Adipose tissue (tissue), 3 donors: Measurements from ENCODE around the gene ANO4. TPM values are rescaled to one million over a fixed set of nuclear protein-coding genes. Genes with fewer than 3 reads are reported as not detected.

Experiments
- H3K27ac ChIP-seq: one replicate; pipeline ENCODE4 v1.5.1; 2013; ENCODE audit warnings: low read depth, low read length
- WGBS, 3 donors: extraction: QIAGEN DNeasy Blood & Tissue Kit; methylation state at CpG; one replicate each; pipeline ENCODE4 v1.1.7; 2013; 5-methylcytosine and 5-hydroxymethylcytosine counted together
- polyA plus RNA-seq, 3 donors: library from polyadenylated mRNA; stranded (reverse); fragments of 200-250 nt; gene quantifications; one replicate each; pipeline ENCODE4 v1.2.3, GENCODE V29; 2013
- donor health status: healthy with polysubstance abuse.
- donor health status: Bipolar disorder and iron deficiency.
- donor health status: healthy.

ANO4 gene
- polyA plus RNA-seq, 3 donors, result 0.11 to 0.22 (median 0.16) TPM

GRCh38 chr12:100858656-100859055 is 64.1 kb downstream of the ANO4 start:
- WGBS, 3 donors, result 40 to 56% (median 41%) methylated on average over 1 of the region's 1 CpG
- H3K27ac ChIP-seq, result no peak overlapping the region

GRCh38 chr12:100859063-100859627 is 64.6 kb downstream of the ANO4 start:
- 82 to 85% (median 84%) methylated on average over 5 of the region's 5 CpGs for WGBS, 3 donors
- no peak overlapping the region for H3K27ac ChIP-seq

- WGBS, 3 donors, result 84 to 90% (median 89%) methylated on average over 8 of the region's 8 CpGs
- H3K27ac ChIP-seq, result no peak overlapping the region
Measured at GRCh38 chr12:100860611-100861010, 66.0 kb downstream of the ANO4 start.

DNA sequence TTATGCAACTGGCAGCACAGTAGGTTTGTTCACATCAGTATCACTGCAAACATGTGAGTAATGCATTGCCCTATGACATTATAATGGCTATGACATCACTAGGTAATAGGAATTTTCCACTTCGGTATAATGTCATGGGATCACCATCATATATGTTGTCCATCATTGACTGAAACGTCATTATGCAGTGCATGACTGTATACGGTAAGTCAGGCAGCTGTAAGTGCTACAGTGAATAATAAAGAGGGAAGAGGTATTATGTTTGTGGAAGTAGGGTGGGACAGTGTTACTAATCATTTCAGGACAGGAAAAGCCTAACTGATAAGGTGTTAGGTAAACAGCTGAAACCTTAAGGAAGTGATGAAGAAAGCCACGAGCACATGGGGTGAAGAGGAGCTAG is 68.1 kb downstream of the ANO4 start:
- WGBS, 3 donors, result 46 to 63% (median 55%) methylated on average over 4 of the region's 4 CpGs
- no peak overlapping the region for H3K27ac ChIP-seq

DNA sequence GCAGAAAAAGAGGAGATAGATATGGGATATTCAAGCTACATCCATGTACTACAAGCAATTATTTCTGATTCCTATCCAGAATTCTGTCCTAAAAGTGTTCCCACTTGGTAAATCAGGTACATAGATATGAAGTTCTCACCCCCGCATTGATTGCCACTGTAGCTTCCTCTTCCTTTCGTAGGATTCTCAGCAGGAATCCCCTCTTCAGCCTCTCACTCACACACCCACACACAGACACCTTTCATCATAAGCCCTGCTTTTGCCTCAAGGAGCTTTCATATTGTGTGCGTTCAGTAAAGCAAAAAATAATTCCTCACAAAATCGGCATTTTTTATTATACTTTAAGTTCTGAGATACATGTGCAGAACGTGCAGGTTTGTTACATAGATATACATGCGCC is 69.8 kb downstream of the ANO4 start:
- 68 to 94% (median 80%) methylated on average over 6 of the region's 6 CpGs for WGBS, 3 donors
- H3K27ac ChIP-seq, result no peak overlapping the region

DNA sequence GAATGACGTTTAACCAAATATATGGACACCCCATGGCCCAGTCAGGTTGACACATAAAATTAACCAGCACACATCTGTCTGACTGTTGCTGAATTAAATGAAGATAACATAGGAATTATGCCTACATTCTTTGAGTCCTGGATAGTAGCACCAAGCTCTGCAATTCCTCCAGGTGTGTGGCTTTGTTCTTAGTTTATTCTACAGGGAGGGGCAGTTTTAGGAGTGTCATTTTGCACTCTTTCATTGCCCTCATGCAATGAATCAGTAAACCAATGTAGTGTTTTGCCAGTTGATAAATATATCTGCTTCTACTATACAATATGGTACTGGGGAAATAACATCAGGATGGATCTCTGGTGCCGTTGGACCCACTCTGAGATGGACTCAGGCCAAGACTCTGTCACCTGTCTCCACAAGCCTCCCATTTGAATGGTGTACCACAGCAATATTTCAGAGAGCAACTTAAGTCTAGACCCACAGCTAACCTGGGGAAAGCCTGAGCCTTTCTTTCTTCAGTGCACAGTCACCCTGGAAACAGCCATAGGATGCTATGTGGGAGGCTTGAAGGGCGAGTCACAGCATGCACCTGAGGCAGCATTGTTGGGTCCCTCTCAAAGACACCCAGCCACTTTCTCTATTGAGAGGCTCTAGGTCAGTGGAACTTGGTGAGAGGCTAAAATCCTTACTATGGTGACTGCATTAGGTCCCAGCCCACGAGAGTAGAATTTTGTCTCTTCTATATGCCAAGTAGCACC is 73.2 kb downstream of the ANO4 start:
- no peak overlapping the region for H3K27ac ChIP-seq
- 49 to 69% (median 65%) methylated on average over 4 of the region's 4 CpGs for WGBS, 3 donors

DNA sequence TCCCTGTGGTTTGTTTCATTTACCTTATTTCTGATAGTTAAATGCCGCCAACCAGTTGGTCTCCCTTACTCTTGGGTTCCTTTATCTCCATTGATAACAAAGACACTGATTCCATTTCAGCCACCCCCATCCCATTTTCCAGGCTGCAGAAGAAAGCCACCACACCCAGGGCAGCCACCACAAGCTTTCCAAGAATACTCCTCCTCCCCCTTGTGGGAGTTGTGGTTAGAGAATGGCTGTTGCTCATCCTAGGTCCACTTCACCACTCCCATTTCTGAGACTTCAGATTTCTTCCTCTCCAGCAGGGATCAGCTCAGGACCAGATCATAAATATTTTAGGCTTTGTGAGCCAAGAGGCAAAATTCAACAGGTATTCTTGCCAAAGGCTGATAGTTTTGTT is 73.9 kb downstream of the ANO4 start:
- no peak overlapping the region for H3K27ac ChIP-seq
- WGBS, 3 donors, result 85 to 95% (median 89%) methylated on average over 1 of the region's 1 CpG

GRCh38 chr12:100871195-100871734 is 76.7 kb downstream of the ANO4 start:
- no peak overlapping the region for H3K27ac ChIP-seq
- WGBS, 3 donors, result 50 to 80% (median 71%) methylated on average over 1 of the region's 1 CpG

GRCh38 chr12:100875156-100875555 is 80.6 kb downstream of the ANO4 start:
- WGBS, 3 donors, result 67 to 82% (median 79%) methylated on average over 7 of the region's 7 CpGs
- H3K27ac ChIP-seq, result no peak overlapping the region

DNA sequence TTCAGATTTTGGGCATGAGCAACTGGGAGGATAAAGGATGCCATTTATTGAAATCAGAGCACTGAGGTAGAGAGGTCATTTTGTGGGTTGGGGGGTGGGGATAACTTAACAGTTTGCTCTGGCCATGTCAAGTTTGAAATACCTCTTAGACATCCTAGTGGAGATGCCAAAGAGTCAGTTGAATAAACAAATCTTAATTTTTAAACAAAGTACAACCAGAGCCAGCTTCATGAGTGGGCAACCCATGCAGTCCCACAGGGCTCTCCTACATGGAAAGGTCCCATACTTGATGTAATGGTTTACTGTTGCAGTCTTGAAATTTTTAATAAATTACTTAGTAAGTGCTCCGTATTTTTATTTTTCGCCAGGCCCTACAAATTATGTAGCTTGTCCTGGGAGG is 81.2 kb downstream of the ANO4 start:
- 67 to 88% (median 87%) methylated on average over 2 of the region's 2 CpGs for WGBS, 3 donors
- H3K27ac ChIP-seq, result no peak overlapping the region

DNA sequence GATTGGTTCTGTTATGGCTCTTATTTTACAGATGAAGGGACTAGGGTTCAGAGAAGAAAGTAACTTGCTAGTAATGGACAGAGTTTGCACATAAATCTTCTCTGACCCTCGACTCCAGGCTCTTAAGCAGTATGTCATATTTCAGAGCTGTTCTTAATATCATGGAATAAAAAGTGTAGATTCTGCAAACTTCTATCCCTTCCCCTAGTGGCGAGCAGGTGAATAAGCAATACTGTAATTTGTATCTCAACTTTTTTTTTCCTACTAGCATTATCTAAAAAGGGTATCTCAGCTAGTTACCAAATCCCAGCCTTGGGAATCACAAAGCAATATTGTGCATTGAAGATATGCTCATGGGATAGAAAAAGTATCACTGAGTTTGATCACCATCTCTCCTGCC is 83.2 kb downstream of the ANO4 start:
- H3K27ac ChIP-seq, result no peak overlapping the region
- 33 to 52% (median 36%) methylated on average over 2 of the region's 2 CpGs for WGBS, 3 donors

DNA sequence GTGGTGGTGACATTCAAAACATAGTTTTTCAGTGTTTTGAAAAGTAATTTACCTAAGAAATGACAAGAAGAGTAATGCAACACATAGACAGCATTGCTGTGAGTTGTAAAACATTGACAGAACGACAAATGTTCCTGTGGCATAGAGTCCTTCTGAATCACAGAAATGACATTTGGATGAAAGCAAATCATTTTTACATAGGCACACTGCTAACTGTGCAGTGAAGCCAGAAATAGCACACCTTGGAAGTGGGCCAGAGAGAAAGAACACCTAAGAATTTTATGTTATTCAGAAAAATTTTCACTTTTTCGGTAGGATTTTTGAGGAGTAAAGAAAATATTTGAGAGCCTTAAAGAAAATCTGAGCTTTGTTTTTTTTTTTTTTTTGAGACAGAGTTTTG is 100.6 kb downstream of the ANO4 start:
- WGBS, 3 donors, result 69 to 89% (median 83%) methylated on average over 2 of the region's 2 CpGs
- no peak overlapping the region for H3K27ac ChIP-seq

GRCh38 chr12:100896192-100896591 is 101.6 kb downstream of the ANO4 start:
- WGBS, 3 donors, result 61 to 82% (median 72%) methylated on average over 5 of the region's 5 CpGs

GRCh38 chr12:100897240-100897639 is 102.7 kb downstream of the ANO4 start:
- WGBS, 3 donors, result 80 to 85% (median 83%) methylated on average over 5 of the region's 5 CpGs

More at GRCh38 chr12:100896192-100896591, 101.6 kb downstream of the ANO4 start:
- H3K27ac ChIP-seq, result no peak overlapping the region

GRCh38 chr12:100899301-100899700 is 104.7 kb downstream of the ANO4 start:
- 78 to 83% (median 82%) methylated on average over 3 of the region's 3 CpGs for WGBS, 3 donors
- H3K27ac ChIP-seq, result no peak overlapping the region

More at GRCh38 chr12:100897240-100897639, 102.7 kb downstream of the ANO4 start:
- H3K27ac ChIP-seq, result no peak overlapping the region

DNA sequence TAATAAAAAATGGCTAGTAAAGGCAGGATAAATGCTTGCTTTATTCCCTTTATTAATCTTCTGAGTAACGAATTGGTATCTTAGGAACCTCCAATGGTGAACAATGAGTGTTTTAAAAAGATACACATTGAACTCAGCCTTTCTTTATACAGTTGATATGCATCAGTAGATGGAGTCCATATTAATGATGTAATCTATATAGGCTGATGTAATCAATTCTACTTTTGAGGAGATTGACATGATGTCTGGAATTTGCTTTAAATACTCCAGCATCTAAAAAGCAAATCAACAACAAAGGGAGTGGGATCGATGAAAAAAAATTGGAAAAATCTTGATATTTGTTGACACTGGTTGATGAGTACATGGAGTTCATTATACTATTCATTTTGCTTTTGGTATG is 106.2 kb downstream of the ANO4 start:
- 67 to 86% (median 79%) methylated on average over 2 of the region's 2 CpGs for WGBS, 3 donors
- no peak overlapping the region for H3K27ac ChIP-seq

DNA sequence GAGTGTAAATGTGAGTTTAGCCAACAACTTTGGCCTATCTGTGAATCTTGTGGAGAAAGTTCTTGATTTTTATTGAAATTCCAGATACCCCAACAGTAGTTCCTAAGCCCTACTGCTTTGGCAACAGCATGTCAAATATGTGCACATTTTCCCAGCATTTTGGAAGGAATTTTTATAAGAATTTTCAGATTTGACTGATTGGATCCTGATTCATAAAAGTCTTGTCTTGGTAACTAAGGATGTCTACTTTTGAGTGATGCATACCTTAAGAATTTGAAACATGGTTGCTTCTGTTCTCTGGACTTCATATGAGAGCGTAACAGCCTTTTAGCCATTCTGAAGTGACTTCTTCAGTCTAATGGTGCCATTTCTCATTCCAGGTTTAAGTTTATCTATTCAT is 106.7 kb downstream of the ANO4 start:
- 70 to 88% (median 88%) methylated on average over 1 of the region's 1 CpG for WGBS, 3 donors
- H3K27ac ChIP-seq, result no peak overlapping the region

DNA sequence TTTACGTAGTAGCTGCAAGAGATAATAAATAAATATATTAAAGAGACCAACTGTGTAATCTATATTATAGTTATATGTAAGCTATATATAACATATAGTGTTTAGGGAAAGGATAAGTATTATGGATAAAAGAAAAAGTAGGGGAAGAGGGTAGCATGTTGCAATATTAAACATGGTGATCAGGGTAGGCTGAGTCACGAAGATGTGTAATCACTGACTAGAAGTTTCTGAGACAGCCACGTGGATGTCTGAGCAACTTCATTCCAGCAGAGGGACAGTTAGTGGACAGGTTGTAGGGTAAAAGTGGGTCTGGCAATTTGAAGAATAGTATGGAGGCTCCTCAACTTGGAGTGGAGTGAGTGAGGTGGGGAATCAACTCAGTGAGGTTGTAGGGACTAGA is 109.7 kb downstream of the ANO4 start:
- no peak overlapping the region for H3K27ac ChIP-seq
- 49 to 77% (median 77%) methylated on average over 3 of the region's 3 CpGs for WGBS, 3 donors

DNA sequence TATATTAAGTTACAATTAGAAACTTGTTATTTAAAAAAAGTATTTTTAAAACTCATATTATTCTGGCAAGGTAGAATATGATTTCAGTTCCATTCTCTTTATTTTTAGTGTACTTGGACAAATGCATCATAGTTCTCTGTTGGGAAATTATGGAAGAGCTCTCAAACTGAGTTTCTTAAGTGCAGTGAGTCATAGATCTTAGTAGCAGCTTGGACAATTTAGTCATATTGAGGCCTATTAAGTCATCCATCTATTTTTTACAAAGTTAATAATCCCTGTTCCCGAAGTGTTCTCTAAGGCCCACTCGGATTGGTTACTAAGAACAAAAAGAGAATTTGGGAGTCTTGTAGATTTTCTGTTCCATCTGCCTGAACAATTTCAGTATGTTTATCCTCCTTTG is 113.9 kb downstream of the ANO4 start:
- WGBS, 3 donors, result 50 to 73% (median 69%) methylated on average over 2 of the region's 2 CpGs
- no peak overlapping the region for H3K27ac ChIP-seq
